SK-N-MC (cell line): Measurements from ENCODE around the gene RAVER2.

Experiments used
- EZH2 ChIP-seq: fragments of 200-600 bp; sonication (generic); IDR thresholded peaks from one replicate; pipeline ENCODE4 v1.6.1; 2017; ENCODE audit warnings: antibody characterized with exemption
- FOXP2 ChIP-seq: optimal IDR thresholded peaks from 2 replicates; pipeline ENCODE3; 2011; ENCODE audit warnings: mild to moderate bottlenecking, moderate library complexity; ENCODE audit not compliant: insufficient read depth; ENCODE audit errors: extremely low read length, control extremely low read depth
- POLR2AphosphoS5 ChIP-seq: IDR thresholded peaks from 2 replicates; pipeline ENCODE4 v1.6.1; 2012; ENCODE audit warnings: mild to moderate bottlenecking, low read depth, low read length, borderline replicate concordance

GRCh38 chr1:64873576-64873975, 128.7 kb downstream of the RAVER2 start:
- TF ChIP-seq EZH2 (no peak), POLR2AphosphoS5 (no peak), FOXP2 (no peak)
